ENCODE results near the gene EPHB2. TPM values are rescaled to one million over a fixed set of nuclear protein-coding genes. Genes with fewer than 3 reads are reported as not detected.

The EPHB2 gene
- total and polyA plus RNA-seq, 2 donors from 2014 or later, result 3.0 to 9.5 TPM

GRCh38 chr1:22712502-22713271 lies 2.0 kb downstream of the EPHB2 start:
- FAIRE-seq (no peak), DNase-seq (no peak)
- H3K36me3 ChIP-seq (ENCODE audit: control insufficient read depth in 2 of 3, insufficient read depth in 3 of 3, low read length in 3 of 3), result no peaks in the 10 kb centered on the region
- H3K9ac ChIP-seq (ENCODE audit: low read length in 3 of 3), result no peak overlapping the region
- intact Hi-C loops (cut with DNase I), result no loop called here
- TF ChIP-seq, protein P1, sequence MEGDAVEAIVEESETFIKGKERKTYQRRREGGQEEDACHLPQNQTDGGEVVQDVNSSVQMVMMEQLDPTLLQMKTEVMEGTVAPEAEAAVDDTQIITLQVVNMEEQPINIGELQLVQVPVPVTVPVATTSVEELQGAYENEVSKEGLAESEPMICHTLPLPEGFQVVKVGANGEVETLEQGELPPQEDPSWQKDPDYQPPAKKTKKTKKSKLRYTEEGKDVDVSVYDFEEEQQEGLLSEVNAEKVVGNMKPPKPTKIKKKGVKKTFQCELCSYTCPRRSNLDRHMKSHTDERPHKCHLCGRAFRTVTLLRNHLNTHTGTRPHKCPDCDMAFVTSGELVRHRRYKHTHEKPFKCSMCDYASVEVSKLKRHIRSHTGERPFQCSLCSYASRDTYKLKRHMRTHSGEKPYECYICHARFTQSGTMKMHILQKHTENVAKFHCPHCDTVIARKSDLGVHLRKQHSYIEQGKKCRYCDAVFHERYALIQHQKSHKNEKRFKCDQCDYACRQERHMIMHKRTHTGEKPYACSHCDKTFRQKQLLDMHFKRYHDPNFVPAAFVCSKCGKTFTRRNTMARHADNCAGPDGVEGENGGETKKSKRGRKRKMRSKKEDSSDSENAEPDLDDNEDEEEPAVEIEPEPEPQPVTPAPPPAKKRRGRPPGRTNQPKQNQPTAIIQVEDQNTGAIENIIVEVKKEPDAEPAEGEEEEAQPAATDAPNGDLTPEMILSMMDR (IDR thresholded peaks at IDR 0.05; ENCODE audit: borderline replicate concordance, extremely low read depth, insufficient read depth), result no peak
- no peaks in the 10 kb centered on the region for H3K9me3 ChIP-seq (ENCODE audit: control insufficient read depth in 2 of 3, insufficient read depth in 1 of 3, low read length in 3 of 3)
- peaks cover 5% of the 10 kb centered on the region for H3K27me3 ChIP-seq (ENCODE audit: control insufficient read depth, insufficient read depth, low read length)
- H3K4me3 ChIP-seq (ENCODE audit: low read length in 3 of 3), result no peak overlapping the region
- no peaks in the 10 kb centered on the region for H3K4me1 ChIP-seq (ENCODE audit: control insufficient read depth in 2 of 3, insufficient read depth in 2 of 3, low read depth in 1 of 3, low read length in 3 of 3)
- H3K27ac ChIP-seq (ENCODE audit: low read depth in 2 of 2, low read length in 2 of 2), result no peak overlapping the region

DNA sequence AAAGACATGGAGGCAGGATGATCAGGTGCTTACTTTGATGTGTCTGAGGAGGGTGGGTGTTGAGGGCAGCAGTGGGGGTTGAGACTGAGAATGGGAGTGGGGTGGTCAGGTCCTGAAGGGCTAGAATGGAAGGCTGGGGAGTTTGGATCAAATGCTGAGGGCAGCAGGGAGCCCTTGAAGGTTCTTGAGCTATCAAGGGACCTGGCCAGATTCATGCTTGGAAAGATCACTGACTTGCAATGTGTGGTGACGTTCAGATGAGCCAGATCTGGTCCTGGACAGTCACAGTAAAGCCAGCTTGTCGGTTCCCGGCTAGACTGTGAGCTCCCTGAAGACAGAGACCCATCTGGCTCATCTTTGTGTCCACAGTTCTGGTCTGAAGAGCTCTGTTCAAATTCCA lies 3.8 kb downstream of the EPHB2 start:
- Histone ChIP-seq H3K4me3 (ENCODE audit: low read length in 3 of 3) (no peak overlapping the region), H3K9me3 (ENCODE audit: control insufficient read depth in 2 of 3, insufficient read depth in 1 of 3, low read length in 3 of 3) (no peaks in the 10 kb centered on the region), H3K9ac (ENCODE audit: low read length in 3 of 3) (no peak overlapping the region), H3K4me1 (ENCODE audit: control insufficient read depth in 2 of 3, insufficient read depth in 2 of 3, low read depth in 1 of 3, low read length in 3 of 3) (no peaks in the 10 kb centered on the region), H3K36me3 (ENCODE audit: control insufficient read depth in 2 of 3, insufficient read depth in 3 of 3, low read length in 3 of 3) (no peaks in the 10 kb centered on the region), H3K27ac (ENCODE audit: low read depth in 2 of 2, low read length in 2 of 2) (no peak overlapping the region), H3K27me3 (ENCODE audit: control insufficient read depth, insufficient read depth, low read length) (peaks cover 5% of the 10 kb centered on the region)
- TF ChIP-seq, protein P1 (IDR thresholded peaks at IDR 0.05; ENCODE audit: borderline replicate concordance, extremely low read depth, insufficient read depth), result no peak
- intact Hi-C loops (cut with DNase I), result no loop called here
- FAIRE-seq (no peak), DNase-seq (no peak)

GRCh38 chr1:22717037-22717760 lies 6.6 kb downstream of the EPHB2 start:
- Histone ChIP-seq H3K27me3 (ENCODE audit: control insufficient read depth, insufficient read depth, low read length) (no peaks in the 10 kb centered on the region), H3K9ac (ENCODE audit: low read length in 3 of 3) (no peak overlapping the region), H3K4me3 (ENCODE audit: low read length in 3 of 3) (no peak overlapping the region), H3K27ac (ENCODE audit: low read depth in 2 of 2, low read length in 2 of 2) (no peak overlapping the region), H3K9me3 (ENCODE audit: control insufficient read depth in 2 of 3, insufficient read depth in 1 of 3, low read length in 3 of 3) (no peaks in the 10 kb centered on the region), H3K36me3 (ENCODE audit: control insufficient read depth in 2 of 3, insufficient read depth in 3 of 3, low read length in 3 of 3) (no peaks in the 10 kb centered on the region), H3K4me1 (ENCODE audit: control insufficient read depth in 2 of 3, insufficient read depth in 2 of 3, low read depth in 1 of 3, low read length in 3 of 3) (no peaks in the 10 kb centered on the region)
- DNase-seq (no peak), FAIRE-seq (no peak)
- TF ChIP-seq, protein P1 (IDR thresholded peaks at IDR 0.05; ENCODE audit: borderline replicate concordance, extremely low read depth, insufficient read depth), result no peak
- intact Hi-C loops (cut with DNase I), result no loop called here

Data from kidney (tissue), 14 donors.